Fibroblast of mammary gland (primary cell): Measurements from ENCODE around the gene CASD1.

Experiments used
- DNase-seq: peaks from one replicate; pipeline ENCODE4 v3.0.0-alpha.2; 2010; ENCODE audit warnings: low read depth
- H3K4me3 ChIP-seq: 2 replicates; pipeline ENCODE4 v1.5.1; 2011; ENCODE audit warnings: low read depth, mild to moderate bottlenecking, low read length, moderate library complexity; ENCODE audit not compliant: control insufficient read depth
- TF ChIP-seq, protein P1 (sequence below): conservative IDR thresholded peaks from 2 replicates; pipeline ENCODE4 v1.5.1; 2011; ENCODE audit warnings: low read depth, low read length, inconsistent platforms; ENCODE audit not compliant: control insufficient read depth, insufficient read depth

The CASD1 gene

DNA sequence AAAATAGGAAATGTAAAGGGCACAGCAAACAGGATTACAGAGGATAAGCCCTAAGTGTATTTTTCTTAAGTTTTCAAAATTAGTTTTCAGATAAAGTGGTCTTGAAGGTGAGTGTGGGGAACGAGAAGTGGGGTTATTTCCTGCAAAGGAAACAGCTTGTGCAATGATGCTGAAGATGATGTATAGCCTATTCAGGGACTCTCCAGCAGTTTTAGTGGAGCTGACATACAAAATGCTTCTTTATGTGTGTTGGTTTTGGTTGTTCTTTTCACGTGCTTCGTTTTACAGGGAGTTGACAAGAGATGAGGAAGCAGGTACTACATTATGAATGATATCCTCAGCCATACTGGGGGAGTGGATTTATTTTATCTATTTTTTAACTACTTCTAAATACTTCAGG lies 20.5 kb downstream of the CASD1 start:
- no peak overlapping the region for H3K4me3 ChIP-seq
- DNase-seq, result no peak
- TF ChIP-seq, protein P1, sequence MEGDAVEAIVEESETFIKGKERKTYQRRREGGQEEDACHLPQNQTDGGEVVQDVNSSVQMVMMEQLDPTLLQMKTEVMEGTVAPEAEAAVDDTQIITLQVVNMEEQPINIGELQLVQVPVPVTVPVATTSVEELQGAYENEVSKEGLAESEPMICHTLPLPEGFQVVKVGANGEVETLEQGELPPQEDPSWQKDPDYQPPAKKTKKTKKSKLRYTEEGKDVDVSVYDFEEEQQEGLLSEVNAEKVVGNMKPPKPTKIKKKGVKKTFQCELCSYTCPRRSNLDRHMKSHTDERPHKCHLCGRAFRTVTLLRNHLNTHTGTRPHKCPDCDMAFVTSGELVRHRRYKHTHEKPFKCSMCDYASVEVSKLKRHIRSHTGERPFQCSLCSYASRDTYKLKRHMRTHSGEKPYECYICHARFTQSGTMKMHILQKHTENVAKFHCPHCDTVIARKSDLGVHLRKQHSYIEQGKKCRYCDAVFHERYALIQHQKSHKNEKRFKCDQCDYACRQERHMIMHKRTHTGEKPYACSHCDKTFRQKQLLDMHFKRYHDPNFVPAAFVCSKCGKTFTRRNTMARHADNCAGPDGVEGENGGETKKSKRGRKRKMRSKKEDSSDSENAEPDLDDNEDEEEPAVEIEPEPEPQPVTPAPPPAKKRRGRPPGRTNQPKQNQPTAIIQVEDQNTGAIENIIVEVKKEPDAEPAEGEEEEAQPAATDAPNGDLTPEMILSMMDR, result no peak

DNA sequence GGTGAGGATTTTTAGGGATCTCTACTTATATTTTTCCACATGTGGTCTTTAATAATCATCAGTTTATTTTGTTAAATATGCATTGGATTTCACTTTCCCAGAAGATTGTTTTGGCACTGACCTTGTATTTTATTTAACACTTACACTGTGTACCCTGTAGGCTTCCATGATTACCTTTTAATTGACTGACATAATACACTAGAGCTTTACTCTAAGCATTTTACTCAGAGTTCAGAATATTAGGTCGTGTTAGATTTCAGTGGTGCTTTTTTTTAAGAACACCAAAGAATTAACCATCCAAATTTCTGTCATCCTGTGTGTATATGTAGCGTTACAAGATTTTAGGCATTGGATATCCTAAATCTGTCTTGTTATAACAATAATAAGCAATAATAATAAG lies 23.1 kb downstream of the CASD1 start:
- TF ChIP-seq, protein P1, result no peak
- DNase-seq, result no peak
- H3K4me3 ChIP-seq, result no peak overlapping the region

DNA sequence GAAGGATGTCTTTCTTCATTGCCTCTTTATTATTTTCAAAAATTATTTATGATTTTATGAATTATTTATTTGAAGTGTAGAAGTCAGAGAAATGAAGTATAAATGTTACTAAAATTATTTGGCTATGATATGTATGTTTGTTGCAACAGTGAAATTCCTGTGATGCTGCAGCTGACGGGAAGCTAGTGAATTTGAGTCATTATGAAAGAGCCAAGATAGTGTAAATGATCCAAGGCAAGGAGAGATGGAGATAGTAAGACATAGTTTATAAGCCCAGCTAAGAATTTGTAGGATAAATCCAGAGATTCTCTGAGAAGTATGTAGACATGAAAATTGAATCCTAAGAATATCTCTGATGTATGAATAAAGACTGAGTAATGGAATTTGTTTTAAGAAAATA lies 30.8 kb downstream of the CASD1 start:
- TF ChIP-seq, protein P1, result no peak
- H3K4me3 ChIP-seq, result no peak overlapping the region
- DNase-seq, result no peak

DNA sequence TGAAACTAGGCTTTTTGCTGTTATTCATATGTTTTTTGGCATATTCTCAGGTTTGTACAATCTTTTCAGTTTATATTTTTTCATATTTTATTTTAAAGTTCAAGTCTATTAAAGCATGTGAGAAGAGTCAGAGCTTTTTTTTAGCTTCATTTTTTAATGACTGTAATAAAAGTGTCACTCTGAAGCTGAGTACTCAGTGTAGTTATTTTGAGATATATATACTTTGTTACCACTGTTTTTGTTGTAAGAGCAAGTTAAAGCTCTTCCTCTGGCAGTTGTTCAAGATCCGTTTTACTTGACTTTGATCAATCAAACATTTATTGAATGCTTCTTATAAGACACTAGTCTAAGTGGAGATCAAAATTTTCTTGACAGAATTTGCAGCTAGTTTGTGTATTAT lies 37.5 kb downstream of the CASD1 start:
- DNase-seq, result no peak
- TF ChIP-seq, protein P1, result no peak
- no peak overlapping the region for H3K4me3 ChIP-seq

DNA sequence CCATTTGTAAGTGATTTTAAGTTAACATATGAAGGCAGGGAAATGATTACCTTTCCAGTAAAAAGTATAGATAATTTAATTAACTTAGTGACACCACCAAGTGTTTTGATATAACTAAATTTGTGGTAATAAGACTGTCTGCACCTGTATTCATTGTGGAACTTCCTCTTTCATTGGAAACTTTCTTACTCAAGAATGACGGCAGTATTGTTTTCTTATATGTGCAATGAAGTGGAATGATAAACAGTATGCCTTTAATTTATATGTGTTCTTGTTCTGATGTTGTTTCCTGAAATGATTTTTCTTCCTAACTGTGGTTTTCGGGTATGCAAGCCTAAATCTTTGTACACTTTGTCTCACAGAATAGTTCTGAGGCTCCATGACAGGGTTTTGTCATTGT lies 46.4 kb downstream of the CASD1 start:
- TF ChIP-seq, protein P1, result no peak
- no peak for DNase-seq
- no peak overlapping the region for H3K4me3 ChIP-seq

DNA sequence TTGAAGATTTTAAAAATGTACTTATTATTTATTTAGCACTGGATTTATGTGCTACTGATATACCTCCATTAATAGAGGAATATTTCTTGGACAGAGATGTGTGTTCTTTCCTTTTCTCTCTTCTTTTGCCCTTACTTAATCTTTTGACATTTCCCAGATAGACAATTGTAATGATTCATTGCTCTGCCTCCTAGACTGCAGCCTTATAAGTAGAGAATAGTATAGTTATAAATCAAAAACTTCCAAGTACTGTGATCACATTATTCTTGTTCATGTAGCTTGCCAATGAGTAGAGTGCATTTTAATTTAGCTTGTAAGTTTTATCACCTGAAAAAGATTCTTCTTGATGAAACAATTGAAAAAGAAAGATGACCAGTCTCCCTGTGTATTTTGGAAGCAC lies 47.6 kb downstream of the CASD1 start:
- DNase-seq, result no peak
- no peak overlapping the region for H3K4me3 ChIP-seq
- TF ChIP-seq, protein P1, result no peak

DNA sequence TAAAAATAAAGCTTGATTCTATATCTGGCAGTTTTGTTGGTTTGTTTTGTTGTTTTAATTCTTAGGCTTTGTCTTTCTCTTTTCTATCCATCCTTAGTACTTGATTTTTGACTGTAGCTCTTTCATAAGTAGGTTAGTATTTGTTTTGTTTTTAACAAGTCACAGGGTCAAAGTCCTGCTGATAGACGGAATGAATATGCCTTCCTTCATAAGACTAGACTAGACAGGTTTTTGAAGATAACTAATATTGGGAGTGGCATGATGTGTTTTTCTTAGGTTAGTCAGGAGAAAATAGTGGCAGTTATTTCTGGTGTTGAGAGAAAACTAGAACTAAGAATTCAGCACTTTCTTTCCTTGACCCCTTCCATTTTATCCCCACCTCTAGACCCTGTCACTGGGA lies 50.4 kb downstream of the CASD1 start:
- no peak overlapping the region for H3K4me3 ChIP-seq
- no peak for DNase-seq
- TF ChIP-seq, protein P1, result no peak
